Measurements from ENCODE around the gene ANXA2R. TPM values are rescaled to one million over a fixed set of nuclear protein-coding genes. Genes with fewer than 3 reads are reported as not detected.

ANXA2R gene
- total and polyA plus RNA-seq, 9 of the 15 experiments (the other 6 are each of a cell fraction or from before 2014, with no cell fraction given): 2.1 to 4.8 (median 3.4) TPM

DNA sequence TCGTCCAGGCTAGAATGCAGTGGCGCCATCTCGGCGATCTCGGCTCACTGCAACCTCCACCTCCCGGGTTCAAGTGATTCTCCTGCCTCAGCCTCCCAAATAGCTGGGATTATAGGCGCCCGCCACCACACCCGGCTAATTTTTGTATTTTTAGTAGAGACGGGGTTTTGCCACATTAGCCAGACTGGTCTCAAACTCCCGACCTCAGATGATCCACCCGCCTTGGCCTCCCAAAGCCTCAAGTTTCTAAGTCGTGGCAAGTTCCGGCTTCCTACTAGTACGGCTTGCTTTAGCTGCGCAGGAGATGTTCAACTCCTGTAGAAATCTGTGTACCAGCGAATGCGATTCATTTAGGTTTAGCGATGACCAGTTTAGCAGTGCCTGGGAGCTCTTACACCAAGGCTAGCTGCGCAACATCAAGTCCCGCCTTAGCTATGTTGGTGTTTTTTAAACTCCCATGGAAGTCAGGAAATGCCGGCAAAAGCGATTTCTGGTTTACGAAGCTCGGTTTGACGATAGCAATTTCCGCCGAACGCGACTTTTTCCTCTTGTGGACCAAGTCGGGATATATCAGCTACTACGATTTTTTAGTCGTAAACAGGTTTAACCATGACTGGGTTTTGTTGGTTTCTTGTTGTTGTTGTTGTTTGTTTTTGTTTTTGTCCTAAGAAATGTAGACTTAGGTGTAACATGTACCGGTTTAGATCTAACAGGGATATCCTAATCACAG lies 46.4 kb downstream of the ANXA2R start (continued):
- TF ChIP-seq, protein P1, sequence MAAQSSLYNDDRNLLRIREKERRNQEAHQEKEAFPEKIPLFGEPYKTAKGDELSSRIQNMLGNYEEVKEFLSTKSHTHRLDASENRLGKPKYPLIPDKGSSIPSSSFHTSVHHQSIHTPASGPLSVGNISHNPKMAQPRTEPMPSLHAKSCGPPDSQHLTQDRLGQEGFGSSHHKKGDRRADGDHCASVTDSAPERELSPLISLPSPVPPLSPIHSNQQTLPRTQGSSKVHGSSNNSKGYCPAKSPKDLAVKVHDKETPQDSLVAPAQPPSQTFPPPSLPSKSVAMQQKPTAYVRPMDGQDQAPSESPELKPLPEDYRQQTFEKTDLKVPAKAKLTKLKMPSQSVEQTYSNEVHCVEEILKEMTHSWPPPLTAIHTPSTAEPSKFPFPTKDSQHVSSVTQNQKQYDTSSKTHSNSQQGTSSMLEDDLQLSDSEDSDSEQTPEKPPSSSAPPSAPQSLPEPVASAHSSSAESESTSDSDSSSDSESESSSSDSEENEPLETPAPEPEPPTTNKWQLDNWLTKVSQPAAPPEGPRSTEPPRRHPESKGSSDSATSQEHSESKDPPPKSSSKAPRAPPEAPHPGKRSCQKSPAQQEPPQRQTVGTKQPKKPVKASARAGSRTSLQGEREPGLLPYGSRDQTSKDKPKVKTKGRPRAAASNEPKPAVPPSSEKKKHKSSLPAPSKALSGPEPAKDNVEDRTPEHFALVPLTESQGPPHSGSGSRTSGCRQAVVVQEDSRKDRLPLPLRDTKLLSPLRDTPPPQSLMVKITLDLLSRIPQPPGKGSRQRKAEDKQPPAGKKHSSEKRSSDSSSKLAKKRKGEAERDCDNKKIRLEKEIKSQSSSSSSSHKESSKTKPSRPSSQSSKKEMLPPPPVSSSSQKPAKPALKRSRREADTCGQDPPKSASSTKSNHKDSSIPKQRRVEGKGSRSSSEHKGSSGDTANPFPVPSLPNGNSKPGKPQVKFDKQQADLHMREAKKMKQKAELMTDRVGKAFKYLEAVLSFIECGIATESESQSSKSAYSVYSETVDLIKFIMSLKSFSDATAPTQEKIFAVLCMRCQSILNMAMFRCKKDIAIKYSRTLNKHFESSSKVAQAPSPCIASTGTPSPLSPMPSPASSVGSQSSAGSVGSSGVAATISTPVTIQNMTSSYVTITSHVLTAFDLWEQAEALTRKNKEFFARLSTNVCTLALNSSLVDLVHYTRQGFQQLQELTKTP (IDR thresholded peaks at IDR 0.05; ENCODE audit: low read depth in 1 of 2, partially characterized antibody in 2 of 2): peak in 1 of 2 experiments; percentile 18
- TF ChIP-seq, protein P2, sequence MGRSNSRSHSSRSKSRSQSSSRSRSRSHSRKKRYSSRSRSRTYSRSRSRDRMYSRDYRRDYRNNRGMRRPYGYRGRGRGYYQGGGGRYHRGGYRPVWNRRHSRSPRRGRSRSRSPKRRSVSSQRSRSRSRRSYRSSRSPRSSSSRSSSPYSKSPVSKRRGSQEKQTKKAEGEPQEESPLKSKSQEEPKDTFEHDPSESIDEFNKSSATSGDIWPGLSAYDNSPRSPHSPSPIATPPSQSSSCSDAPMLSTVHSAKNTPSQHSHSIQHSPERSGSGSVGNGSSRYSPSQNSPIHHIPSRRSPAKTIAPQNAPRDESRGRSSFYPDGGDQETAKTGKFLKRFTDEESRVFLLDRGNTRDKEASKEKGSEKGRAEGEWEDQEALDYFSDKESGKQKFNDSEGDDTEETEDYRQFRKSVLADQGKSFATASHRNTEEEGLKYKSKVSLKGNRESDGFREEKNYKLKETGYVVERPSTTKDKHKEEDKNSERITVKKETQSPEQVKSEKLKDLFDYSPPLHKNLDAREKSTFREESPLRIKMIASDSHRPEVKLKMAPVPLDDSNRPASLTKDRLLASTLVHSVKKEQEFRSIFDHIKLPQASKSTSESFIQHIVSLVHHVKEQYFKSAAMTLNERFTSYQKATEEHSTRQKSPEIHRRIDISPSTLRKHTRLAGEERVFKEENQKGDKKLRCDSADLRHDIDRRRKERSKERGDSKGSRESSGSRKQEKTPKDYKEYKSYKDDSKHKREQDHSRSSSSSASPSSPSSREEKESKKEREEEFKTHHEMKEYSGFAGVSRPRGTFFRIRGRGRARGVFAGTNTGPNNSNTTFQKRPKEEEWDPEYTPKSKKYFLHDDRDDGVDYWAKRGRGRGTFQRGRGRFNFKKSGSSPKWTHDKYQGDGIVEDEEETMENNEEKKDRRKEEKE (IDR thresholded peaks at IDR 0.05; ENCODE audit: borderline replicate concordance in 1 of 2, control insufficient read depth in 1 of 2, low read depth in 2 of 2, low read length in 1 of 2): 0 out of 4 replicates have a peak, but pooled peaks of 1 of the 2 experiments have one; percentile 27
- TF ChIP-seq ZNF316 (IDR thresholded peaks at IDR 0.05) (peak; percentile 1; the same call in 1 of the 2 replicates), ZNF589 (CRISPR knock-in tag; IDR thresholded peaks at IDR 0.05; ENCODE audit: low read depth) (peak; percentile 45; the same call in 1 of the 2 replicates), ZNF232 (CRISPR knock-in tag; IDR thresholded peaks at IDR 0.05) (0 out of 2 replicates have a peak, but pooled peaks have one; percentile 22), PHF8 (IDR thresholded peaks at IDR 0.05; ENCODE audit: borderline replicate concordance, low read length) (peak; percentile 20; the same call in 1 of the 2 replicates), ZNF184 (CRISPR knock-in tag; IDR thresholded peaks at IDR 0.05) (no peak), ZNF174 (CRISPR knock-in tag; IDR thresholded peaks at IDR 0.05) (no peak), TBP (optimal IDR thresholded peaks at IDR 0.05; ENCODE audit: low read depth, low read length) (peak; percentile 26), NR2C2 (CRISPR knock-in tag; IDR thresholded peaks at IDR 0.05) (no peak), NR2C2 (tag; IDR thresholded peaks at IDR 0.05) (peak; percentile 45; the same call in 1 of the 2 replicates), ARID2 (IDR thresholded peaks at IDR 0.05) (0 out of 2 replicates have a peak, but pooled peaks have one; percentile 43)
- TF ChIP-seq, protein P3, sequence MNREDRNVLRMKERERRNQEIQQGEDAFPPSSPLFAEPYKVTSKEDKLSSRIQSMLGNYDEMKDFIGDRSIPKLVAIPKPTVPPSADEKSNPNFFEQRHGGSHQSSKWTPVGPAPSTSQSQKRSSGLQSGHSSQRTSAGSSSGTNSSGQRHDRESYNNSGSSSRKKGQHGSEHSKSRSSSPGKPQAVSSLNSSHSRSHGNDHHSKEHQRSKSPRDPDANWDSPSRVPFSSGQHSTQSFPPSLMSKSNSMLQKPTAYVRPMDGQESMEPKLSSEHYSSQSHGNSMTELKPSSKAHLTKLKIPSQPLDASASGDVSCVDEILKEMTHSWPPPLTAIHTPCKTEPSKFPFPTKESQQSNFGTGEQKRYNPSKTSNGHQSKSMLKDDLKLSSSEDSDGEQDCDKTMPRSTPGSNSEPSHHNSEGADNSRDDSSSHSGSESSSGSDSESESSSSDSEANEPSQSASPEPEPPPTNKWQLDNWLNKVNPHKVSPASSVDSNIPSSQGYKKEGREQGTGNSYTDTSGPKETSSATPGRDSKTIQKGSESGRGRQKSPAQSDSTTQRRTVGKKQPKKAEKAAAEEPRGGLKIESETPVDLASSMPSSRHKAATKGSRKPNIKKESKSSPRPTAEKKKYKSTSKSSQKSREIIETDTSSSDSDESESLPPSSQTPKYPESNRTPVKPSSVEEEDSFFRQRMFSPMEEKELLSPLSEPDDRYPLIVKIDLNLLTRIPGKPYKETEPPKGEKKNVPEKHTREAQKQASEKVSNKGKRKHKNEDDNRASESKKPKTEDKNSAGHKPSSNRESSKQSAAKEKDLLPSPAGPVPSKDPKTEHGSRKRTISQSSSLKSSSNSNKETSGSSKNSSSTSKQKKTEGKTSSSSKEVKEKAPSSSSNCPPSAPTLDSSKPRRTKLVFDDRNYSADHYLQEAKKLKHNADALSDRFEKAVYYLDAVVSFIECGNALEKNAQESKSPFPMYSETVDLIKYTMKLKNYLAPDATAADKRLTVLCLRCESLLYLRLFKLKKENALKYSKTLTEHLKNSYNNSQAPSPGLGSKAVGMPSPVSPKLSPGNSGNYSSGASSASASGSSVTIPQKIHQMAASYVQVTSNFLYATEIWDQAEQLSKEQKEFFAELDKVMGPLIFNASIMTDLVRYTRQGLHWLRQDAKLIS (CRISPR knock-in tag; IDR thresholded peaks at IDR 0.05): no peak
- TF ChIP-seq, protein P4, sequence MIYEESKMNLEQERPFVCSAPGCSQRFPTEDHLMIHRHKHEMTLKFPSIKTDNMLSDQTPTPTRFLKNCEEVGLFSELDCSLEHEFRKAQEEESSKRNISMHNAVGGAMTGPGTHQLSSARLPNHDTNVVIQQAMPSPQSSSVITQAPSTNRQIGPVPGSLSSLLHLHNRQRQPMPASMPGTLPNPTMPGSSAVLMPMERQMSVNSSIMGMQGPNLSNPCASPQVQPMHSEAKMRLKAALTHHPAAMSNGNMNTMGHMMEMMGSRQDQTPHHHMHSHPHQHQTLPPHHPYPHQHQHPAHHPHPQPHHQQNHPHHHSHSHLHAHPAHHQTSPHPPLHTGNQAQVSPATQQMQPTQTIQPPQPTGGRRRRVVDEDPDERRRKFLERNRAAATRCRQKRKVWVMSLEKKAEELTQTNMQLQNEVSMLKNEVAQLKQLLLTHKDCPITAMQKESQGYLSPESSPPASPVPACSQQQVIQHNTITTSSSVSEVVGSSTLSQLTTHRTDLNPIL (CRISPR knock-in tag; IDR thresholded peaks at IDR 0.05): no peak

All from K562 (cell line).